A549 treated with AZD2906 at 1 μM for 4 hours (cell line): Measurements from ENCODE around the gene STBD1. TPM values are rescaled to one million over a fixed set of nuclear protein-coding genes. Genes with fewer than 3 reads are reported as not detected.

Experiments
- total RNA-seq: library from RNA; stranded (reverse); fragments of 200-300 nt; extraction: Qiagen RNA extraction; gene quantifications from 5 replicates; pipeline ENCODE4 v1.2.3, GENCODE V29; 2022

The STBD1 gene
- 10.8 to 13.4 TPM (median 12.3 TPM) in 5 replicates for total RNA-seq

DNA sequence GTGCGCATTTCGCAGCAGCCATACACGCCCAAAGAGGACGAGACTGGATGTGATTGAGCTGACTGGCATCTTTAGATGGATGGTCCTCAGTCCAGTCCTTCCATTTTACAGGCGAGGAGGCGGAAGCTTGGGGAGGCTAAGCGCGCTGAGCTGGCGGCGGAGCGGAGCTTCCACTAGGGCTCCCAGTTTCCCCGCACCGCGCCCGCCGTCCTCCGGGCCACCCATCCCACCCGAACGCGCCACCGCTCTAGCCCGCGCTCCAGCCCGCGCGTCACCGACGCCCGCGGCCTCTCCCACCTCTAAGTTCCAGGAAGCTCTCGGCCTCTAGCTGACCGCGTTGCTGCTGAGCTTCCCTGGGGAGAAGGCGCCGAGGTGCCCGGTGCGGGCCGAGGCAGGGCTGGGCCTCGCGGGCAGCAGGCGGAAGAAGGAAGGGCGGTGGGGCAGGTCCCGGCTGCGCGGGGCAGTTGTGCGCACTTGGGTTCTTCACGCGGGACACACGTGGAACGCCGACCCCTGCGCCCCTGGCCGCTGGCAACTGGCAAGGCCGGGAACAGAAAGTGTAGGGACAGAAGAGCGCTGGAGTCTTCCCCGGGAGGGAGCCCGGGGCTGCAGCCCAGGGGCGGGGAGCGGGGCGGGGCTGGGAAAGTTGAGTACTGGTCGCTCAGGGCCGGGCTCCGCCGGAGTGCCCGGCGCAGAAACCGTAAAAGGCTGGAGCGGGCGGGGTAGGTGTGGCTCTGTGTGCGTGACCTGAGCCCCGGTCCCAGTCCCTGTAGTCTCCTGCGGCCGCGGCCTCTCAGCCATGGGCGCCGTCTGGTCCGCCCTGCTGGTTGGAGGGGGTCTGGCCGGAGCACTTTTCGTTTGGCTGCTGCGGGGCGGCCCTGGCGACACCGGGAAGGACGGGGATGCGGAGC is at the start of gene STBD1:
Gene STBD1 (plus strand): TSS at position 763 of the 911 bp plus-strand sequence. CDS start 37 bp downstream, at position 800.

Other genes with a start within 250 kb of the STBD1 start
- gene ART3, start 232.0 kb upstream of the STBD1 start, total RNA-seq = not detected in 5 replicates
- 24.5 to 39.8 TPM (median 26.1 TPM) in 5 replicates for gene NUP54, start 158.3 kb upstream of the STBD1 start, total RNA-seq
- gene SCARB2, start 92.9 kb upstream of the STBD1 start, total RNA-seq = 42.3 to 57.2 TPM (median 48.3 TPM) in 5 replicates
- 0.10 to 0.21 TPM (median 0.15 TPM) in 5 replicates for gene FAM47E, start 55.0 kb upstream of the STBD1 start, total RNA-seq
- gene CCDC158, start 114.4 kb downstream of the STBD1 start, total RNA-seq = not detected in 5 replicates
- gene SHROOM3, start 128.5 kb downstream of the STBD1 start, total RNA-seq = 12.1 to 16.1 TPM (median 15.0 TPM) in 5 replicates